Lower leg skin (tissue), 3 donors: ENCODE results near the gene SLC29A3.

ENCODE experiments used
- POLR2A ChIP-seq, 2 donors: fragments of 450-650 bp; IDR thresholded peaks; one replicate each; pipeline ENCODE4 v1.6.1; 2016 to 2017; ENCODE audit warnings: antibody characterized with exemption in 2 of 2, mild to moderate bottlenecking in 1 of 2, moderate library complexity in 1 of 2
- TF ChIP-seq, protein P1 (sequence below), 3 donors: fragments of 450-650 bp; IDR thresholded peaks; one replicate each; pipeline ENCODE4 v1.5.1; 2016; ENCODE audit warnings: antibody characterized with exemption in 3 of 3, mild to moderate bottlenecking in 3 of 3, moderate library complexity in 2 of 3

GRCh38 chr10:71286521-71287294 is 32.4 kb upstream of the SLC29A3 start:
- TF ChIP-seq, protein P1, sequence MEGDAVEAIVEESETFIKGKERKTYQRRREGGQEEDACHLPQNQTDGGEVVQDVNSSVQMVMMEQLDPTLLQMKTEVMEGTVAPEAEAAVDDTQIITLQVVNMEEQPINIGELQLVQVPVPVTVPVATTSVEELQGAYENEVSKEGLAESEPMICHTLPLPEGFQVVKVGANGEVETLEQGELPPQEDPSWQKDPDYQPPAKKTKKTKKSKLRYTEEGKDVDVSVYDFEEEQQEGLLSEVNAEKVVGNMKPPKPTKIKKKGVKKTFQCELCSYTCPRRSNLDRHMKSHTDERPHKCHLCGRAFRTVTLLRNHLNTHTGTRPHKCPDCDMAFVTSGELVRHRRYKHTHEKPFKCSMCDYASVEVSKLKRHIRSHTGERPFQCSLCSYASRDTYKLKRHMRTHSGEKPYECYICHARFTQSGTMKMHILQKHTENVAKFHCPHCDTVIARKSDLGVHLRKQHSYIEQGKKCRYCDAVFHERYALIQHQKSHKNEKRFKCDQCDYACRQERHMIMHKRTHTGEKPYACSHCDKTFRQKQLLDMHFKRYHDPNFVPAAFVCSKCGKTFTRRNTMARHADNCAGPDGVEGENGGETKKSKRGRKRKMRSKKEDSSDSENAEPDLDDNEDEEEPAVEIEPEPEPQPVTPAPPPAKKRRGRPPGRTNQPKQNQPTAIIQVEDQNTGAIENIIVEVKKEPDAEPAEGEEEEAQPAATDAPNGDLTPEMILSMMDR (IDR thresholded peaks at IDR 0.05) = no peak
- no peak for TF ChIP-seq POLR2A (IDR thresholded peaks at IDR 0.05)
